ENCODE data around the gene LMO7.

DNA sequence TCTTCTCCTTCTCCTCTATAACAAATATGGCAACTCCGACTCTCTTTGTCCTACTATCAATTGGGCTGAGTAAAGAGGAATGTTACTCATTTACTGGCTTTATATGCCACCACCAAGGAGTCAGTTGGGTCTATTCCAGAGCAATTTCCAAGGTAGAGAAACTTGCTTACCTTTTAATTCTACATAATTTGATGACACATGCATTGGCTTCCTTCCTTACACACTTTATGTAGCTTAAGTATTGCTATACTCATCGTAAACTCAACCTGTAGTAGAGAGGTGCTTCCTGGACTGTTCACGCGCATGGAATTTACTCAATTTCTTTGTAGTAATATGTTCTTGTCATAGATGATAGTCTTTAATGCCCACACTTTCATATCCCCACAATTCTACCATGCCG lies 160.7 kb downstream of the LMO7 start:
- TF ChIP-seq, protein P1, sequence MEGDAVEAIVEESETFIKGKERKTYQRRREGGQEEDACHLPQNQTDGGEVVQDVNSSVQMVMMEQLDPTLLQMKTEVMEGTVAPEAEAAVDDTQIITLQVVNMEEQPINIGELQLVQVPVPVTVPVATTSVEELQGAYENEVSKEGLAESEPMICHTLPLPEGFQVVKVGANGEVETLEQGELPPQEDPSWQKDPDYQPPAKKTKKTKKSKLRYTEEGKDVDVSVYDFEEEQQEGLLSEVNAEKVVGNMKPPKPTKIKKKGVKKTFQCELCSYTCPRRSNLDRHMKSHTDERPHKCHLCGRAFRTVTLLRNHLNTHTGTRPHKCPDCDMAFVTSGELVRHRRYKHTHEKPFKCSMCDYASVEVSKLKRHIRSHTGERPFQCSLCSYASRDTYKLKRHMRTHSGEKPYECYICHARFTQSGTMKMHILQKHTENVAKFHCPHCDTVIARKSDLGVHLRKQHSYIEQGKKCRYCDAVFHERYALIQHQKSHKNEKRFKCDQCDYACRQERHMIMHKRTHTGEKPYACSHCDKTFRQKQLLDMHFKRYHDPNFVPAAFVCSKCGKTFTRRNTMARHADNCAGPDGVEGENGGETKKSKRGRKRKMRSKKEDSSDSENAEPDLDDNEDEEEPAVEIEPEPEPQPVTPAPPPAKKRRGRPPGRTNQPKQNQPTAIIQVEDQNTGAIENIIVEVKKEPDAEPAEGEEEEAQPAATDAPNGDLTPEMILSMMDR (IDR thresholded peaks at IDR 0.05; ENCODE audit: low read depth, low read length, missing input control), result no peak
- TF ChIP-seq, protein P2, sequence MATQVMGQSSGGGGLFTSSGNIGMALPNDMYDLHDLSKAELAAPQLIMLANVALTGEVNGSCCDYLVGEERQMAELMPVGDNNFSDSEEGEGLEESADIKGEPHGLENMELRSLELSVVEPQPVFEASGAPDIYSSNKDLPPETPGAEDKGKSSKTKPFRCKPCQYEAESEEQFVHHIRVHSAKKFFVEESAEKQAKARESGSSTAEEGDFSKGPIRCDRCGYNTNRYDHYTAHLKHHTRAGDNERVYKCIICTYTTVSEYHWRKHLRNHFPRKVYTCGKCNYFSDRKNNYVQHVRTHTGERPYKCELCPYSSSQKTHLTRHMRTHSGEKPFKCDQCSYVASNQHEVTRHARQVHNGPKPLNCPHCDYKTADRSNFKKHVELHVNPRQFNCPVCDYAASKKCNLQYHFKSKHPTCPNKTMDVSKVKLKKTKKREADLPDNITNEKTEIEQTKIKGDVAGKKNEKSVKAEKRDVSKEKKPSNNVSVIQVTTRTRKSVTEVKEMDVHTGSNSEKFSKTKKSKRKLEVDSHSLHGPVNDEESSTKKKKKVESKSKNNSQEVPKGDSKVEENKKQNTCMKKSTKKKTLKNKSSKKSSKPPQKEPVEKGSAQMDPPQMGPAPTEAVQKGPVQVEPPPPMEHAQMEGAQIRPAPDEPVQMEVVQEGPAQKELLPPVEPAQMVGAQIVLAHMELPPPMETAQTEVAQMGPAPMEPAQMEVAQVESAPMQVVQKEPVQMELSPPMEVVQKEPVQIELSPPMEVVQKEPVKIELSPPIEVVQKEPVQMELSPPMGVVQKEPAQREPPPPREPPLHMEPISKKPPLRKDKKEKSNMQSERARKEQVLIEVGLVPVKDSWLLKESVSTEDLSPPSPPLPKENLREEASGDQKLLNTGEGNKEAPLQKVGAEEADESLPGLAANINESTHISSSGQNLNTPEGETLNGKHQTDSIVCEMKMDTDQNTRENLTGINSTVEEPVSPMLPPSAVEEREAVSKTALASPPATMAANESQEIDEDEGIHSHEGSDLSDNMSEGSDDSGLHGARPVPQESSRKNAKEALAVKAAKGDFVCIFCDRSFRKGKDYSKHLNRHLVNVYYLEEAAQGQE (IDR thresholded peaks at IDR 0.05), result no peak
- no peak for TF ChIP-seq GABPA (IDR thresholded peaks at IDR 0.05 in 1 of 2, conservative IDR thresholded peaks at IDR 0.05 in 1 of 2)
- TF ChIP-seq TAF1 (conservative IDR thresholded peaks at IDR 0.05), result no peak
- TF ChIP-seq, protein P3, sequence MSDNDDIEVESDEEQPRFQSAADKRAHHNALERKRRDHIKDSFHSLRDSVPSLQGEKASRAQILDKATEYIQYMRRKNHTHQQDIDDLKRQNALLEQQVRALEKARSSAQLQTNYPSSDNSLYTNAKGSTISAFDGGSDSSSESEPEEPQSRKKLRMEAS (IDR thresholded peaks at IDR 0.05), result no peak
- no peak for TF ChIP-seq RAD21 (IDR thresholded peaks at IDR 0.05)
- TF ChIP-seq, protein P4, sequence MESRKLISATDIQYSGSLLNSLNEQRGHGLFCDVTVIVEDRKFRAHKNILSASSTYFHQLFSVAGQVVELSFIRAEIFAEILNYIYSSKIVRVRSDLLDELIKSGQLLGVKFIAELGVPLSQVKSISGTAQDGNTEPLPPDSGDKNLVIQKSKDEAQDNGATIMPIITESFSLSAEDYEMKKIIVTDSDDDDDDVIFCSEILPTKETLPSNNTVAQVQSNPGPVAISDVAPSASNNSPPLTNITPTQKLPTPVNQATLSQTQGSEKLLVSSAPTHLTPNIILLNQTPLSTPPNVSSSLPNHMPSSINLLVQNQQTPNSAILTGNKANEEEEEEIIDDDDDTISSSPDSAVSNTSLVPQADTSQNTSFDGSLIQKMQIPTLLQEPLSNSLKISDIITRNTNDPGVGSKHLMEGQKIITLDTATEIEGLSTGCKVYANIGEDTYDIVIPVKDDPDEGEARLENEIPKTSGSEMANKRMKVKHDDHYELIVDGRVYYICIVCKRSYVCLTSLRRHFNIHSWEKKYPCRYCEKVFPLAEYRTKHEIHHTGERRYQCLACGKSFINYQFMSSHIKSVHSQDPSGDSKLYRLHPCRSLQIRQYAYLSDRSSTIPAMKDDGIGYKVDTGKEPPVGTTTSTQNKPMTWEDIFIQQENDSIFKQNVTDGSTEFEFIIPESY (IDR thresholded peaks at IDR 0.05), result no peak
- no peak for TF ChIP-seq EGR1 (IDR thresholded peaks at IDR 0.05; ENCODE audit: low read depth in 2 of 2)
- TF ChIP-seq JUND (IDR thresholded peaks at IDR 0.05), result no peak
- TF ChIP-seq, protein P5, sequence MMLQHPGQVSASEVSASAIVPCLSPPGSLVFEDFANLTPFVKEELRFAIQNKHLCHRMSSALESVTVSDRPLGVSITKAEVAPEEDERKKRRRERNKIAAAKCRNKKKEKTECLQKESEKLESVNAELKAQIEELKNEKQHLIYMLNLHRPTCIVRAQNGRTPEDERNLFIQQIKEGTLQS (IDR thresholded peaks at IDR 0.05), result no peak
- no peak for TF ChIP-seq HNF4A (conservative IDR thresholded peaks at IDR 0.05)
- no peak for TF ChIP-seq SP1 (IDR thresholded peaks at IDR 0.05)
